Measurements from ENCODE around the gene MESD. TPM values are rescaled to one million over a fixed set of nuclear protein-coding genes. Genes with fewer than 3 reads are reported as not detected.

The MESD gene
- total RNA-seq, 1 experiment from 2014 or later, result 28.2 TPM

- Histone ChIP-seq H3K4me1 (ENCODE audit: control insufficient read depth, insufficient read depth, low read length) (0 out of 2 replicates have a peak, but pooled peaks cover 3% of the 10 kb centered on the region), H3K27me3 (ENCODE audit: control insufficient read depth, insufficient read depth, low read length) (no peaks in the 10 kb centered on the region), H3K27ac (ENCODE audit: low read length) (no peak overlapping the region), H3K36me3 (ENCODE audit: control insufficient read depth, insufficient read depth, low read length) (no peaks in the 10 kb centered on the region), H3K4me3 (ENCODE audit: low read depth in 2 of 2, low read length in 2 of 2) (no peak overlapping the region), H3K9me3 (ENCODE audit: control insufficient read depth, insufficient read depth, low read depth, low read length) (no peaks in the 10 kb centered on the region)
- CTCF ChIA-PET, result no interaction called here
- in situ Hi-C loops (cut with HindIII; ENCODE audit: low pct_unique_long_range_greater_than_20kb, low sequenced_read_pairs) (no loop called here), intact Hi-C loops (cut with micrococcal nuclease; ENCODE audit: unreplicated experiment) (no loop called here)
- no peak for TF ChIP-seq SIN3A (IDR thresholded peaks at IDR 0.05; ENCODE audit: borderline replicate concordance, insufficient read depth, low read depth, low read length)
- TF ChIP-seq REST (IDR thresholded peaks at IDR 0.05; ENCODE audit: insufficient read depth in 1 of 2, low read depth in 2 of 2, low read length in 1 of 2), result no peak
- BruUV-seq (replicated peaks), result no TSS peak
- DNase-seq (ENCODE audit: low read depth, low spot score) (no peak), ATAC-seq (no peak)
- POLR2A ChIA-PET, result no interaction called here
These were observed 41.6 kb upstream of the MESD start for GRCh38 chr15:81031203-81031602.

DNA sequence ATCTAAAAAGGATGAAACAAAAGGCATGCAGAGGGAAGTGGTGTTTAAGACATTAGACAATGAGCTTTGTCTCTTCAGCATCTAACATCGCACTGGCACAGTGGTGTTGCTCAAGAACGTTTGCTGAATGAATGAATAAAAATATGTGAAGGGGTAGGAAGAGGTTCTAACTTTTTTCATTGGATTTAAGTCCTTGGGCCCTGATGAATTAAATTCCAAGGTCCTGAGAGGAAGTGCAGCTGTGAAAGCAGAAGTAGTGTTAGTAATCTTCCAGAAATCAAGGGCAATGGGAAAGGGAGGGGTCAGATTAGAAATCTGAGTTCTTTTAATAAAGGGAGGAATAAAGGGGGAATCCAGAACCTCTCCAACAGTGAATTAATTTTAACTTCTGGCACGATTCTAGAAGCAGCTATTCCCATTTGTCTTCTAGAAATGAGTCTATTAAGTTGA lies 40.7 kb upstream of the MESD start:
- in situ Hi-C loops (cut with HindIII; ENCODE audit: low pct_unique_long_range_greater_than_20kb, low sequenced_read_pairs), result no loop called here
- ChIA-PET POLR2A (no interaction called here), CTCF (no interaction called here)
- H3K27ac ChIP-seq (ENCODE audit: low read length), result no peak overlapping the region
- DNase-seq (ENCODE audit: low read depth, low spot score) (no peak), ATAC-seq (no peak)
- H3K36me3 ChIP-seq (ENCODE audit: control insufficient read depth, insufficient read depth, low read length), result no peaks in the 10 kb centered on the region
- intact Hi-C loops (cut with micrococcal nuclease; ENCODE audit: unreplicated experiment), result no loop called here
- TF ChIP-seq, protein P1, sequence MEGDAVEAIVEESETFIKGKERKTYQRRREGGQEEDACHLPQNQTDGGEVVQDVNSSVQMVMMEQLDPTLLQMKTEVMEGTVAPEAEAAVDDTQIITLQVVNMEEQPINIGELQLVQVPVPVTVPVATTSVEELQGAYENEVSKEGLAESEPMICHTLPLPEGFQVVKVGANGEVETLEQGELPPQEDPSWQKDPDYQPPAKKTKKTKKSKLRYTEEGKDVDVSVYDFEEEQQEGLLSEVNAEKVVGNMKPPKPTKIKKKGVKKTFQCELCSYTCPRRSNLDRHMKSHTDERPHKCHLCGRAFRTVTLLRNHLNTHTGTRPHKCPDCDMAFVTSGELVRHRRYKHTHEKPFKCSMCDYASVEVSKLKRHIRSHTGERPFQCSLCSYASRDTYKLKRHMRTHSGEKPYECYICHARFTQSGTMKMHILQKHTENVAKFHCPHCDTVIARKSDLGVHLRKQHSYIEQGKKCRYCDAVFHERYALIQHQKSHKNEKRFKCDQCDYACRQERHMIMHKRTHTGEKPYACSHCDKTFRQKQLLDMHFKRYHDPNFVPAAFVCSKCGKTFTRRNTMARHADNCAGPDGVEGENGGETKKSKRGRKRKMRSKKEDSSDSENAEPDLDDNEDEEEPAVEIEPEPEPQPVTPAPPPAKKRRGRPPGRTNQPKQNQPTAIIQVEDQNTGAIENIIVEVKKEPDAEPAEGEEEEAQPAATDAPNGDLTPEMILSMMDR (IDR thresholded peaks at IDR 0.05), result no peak
- no peak for TF ChIP-seq POLR2AphosphoS5 (IDR thresholded peaks at IDR 0.05; ENCODE audit: low read depth, low read length)
- TF ChIP-seq SIN3A (IDR thresholded peaks at IDR 0.05; ENCODE audit: borderline replicate concordance, insufficient read depth, low read depth, low read length), result no peak
- H3K4me3 ChIP-seq (ENCODE audit: low read depth in 2 of 2, low read length in 2 of 2), result no peak overlapping the region
- H3K9me3 ChIP-seq (ENCODE audit: control insufficient read depth, insufficient read depth, low read depth, low read length), result no peaks in the 10 kb centered on the region
- 0 out of 2 replicates have a peak, but pooled peaks cover 3% of the 10 kb centered on the region for H3K4me1 ChIP-seq (ENCODE audit: control insufficient read depth, insufficient read depth, low read length)
- H3K27me3 ChIP-seq (ENCODE audit: control insufficient read depth, insufficient read depth, low read length), result no peaks in the 10 kb centered on the region
- BruUV-seq (replicated peaks), result no TSS peak

GRCh38 chr15:81029414-81030300 lies 40.0 kb upstream of the MESD start:
- CTCF ChIA-PET, result no interaction called here
- in situ Hi-C loops (cut with HindIII; ENCODE audit: low pct_unique_long_range_greater_than_20kb, low sequenced_read_pairs), result no loop called here
- no peak overlapping the region for H3K27ac ChIP-seq (ENCODE audit: low read length)
- intact Hi-C loops (cut with micrococcal nuclease; ENCODE audit: unreplicated experiment), result no loop called here
- H3K9me3 ChIP-seq (ENCODE audit: control insufficient read depth, insufficient read depth, low read depth, low read length), result no peaks in the 10 kb centered on the region
- POLR2A ChIA-PET, result no interaction called here
- H3K4me1 ChIP-seq (ENCODE audit: control insufficient read depth, insufficient read depth, low read length), result 0 out of 2 replicates have a peak, but pooled peaks cover 3% of the 10 kb centered on the region
- no peaks in the 10 kb centered on the region for H3K27me3 ChIP-seq (ENCODE audit: control insufficient read depth, insufficient read depth, low read length)
- no peaks in the 10 kb centered on the region for H3K36me3 ChIP-seq (ENCODE audit: control insufficient read depth, insufficient read depth, low read length)
- TF ChIP-seq, protein P1 (IDR thresholded peaks at IDR 0.05), result no peak
- TF ChIP-seq REST (IDR thresholded peaks at IDR 0.05; ENCODE audit: insufficient read depth in 1 of 2, low read depth in 2 of 2, low read length in 1 of 2) (no peak), SIN3A (IDR thresholded peaks at IDR 0.05; ENCODE audit: borderline replicate concordance, insufficient read depth, low read depth, low read length) (no peak)
- H3K4me3 ChIP-seq (ENCODE audit: low read depth in 2 of 2, low read length in 2 of 2), result no peak overlapping the region
- BruUV-seq (replicated peaks), result no TSS peak
- DNase-seq (ENCODE audit: low read depth, low spot score), result no peak
- no peak for ATAC-seq
